NCI-H69 (cell line): ENCODE data around the gene DMP1.

Experiments
- DNase-seq: peaks from one replicate; lab custom pipeline; 2025; lab: John Stamatoyannopoulos, UW

DMP1 gene

GRCh38 chr4:87649980-87650379 lies at the start of gene DMP1:
Gene DMP1, plus strand, starts transcription at chr4:87650280. Its CDS starts 6,213 bp downstream, at chr4:87656493.
- no peak for DNase-seq

GRCh38 chr4:87601361-87601760 lies 48.7 kb upstream of the DMP1 start:
- no peak for DNase-seq

GRCh38 chr4:87608229-87608628 lies 41.9 kb upstream of the DMP1 start, which contains the start of gene DSPP:
Gene DSPP, plus strand, starts transcription at chr4:87608529. Its CDS starts 2,380 bp downstream, at chr4:87610909.
- no peak for DNase-seq

GRCh38 chr4:87614292-87614890 lies 35.7 kb upstream of the DMP1 start:
- no peak for DNase-seq

GRCh38 chr4:87616268-87616667 lies 33.8 kb upstream of the DMP1 start:
- no peak for DNase-seq

- no peak for DNase-seq
These were observed 30.0 kb upstream of the DMP1 start for GRCh38 chr4:87620086-87620485.

GRCh38 chr4:87620491-87620890 lies 29.6 kb upstream of the DMP1 start:
- DNase-seq = no peak

- no peak for DNase-seq
These were observed 27.8 kb upstream of the DMP1 start for GRCh38 chr4:87622303-87622702.

GRCh38 chr4:87624698-87625097 lies 25.4 kb upstream of the DMP1 start:
- DNase-seq = no peak

GRCh38 chr4:87631668-87632067 lies 18.4 kb upstream of the DMP1 start:
- DNase-seq = no peak

GRCh38 chr4:87632469-87632868 lies 17.6 kb upstream of the DMP1 start:
- no peak for DNase-seq

- DNase-seq = peak; percentile 40
These were observed 16.8 kb upstream of the DMP1 start for GRCh38 chr4:87633243-87633642.

GRCh38 chr4:87644286-87644685 lies 5.8 kb upstream of the DMP1 start:
- DNase-seq = no peak

GRCh38 chr4:87650938-87651337 lies 858 bp downstream of the DMP1 start:
- no peak for DNase-seq

GRCh38 chr4:87651941-87652340 lies 1.9 kb downstream of the DMP1 start:
- DNase-seq = no peak

- no peak for DNase-seq
These were observed 4.5 kb downstream of the DMP1 start for GRCh38 chr4:87654487-87655044.

GRCh38 chr4:87657525-87657924 lies 7.4 kb downstream of the DMP1 start:
- DNase-seq = no peak

- no peak for DNase-seq
These were observed 9.3 kb downstream of the DMP1 start for GRCh38 chr4:87659247-87659931.

- DNase-seq = no peak
These were observed 12.8 kb downstream of the DMP1 start for GRCh38 chr4:87662871-87663270.

- no peak for DNase-seq
These were observed 19.3 kb downstream of the DMP1 start for GRCh38 chr4:87669373-87669772.

GRCh38 chr4:87677731-87678130 lies 27.7 kb downstream of the DMP1 start:
- DNase-seq = no peak

- peak; percentile 32 for DNase-seq
These were observed 29.5 kb downstream of the DMP1 start for GRCh38 chr4:87679449-87680169.

- no peak for DNase-seq
These were observed 30.2 kb downstream of the DMP1 start for GRCh38 chr4:87680271-87680670.
